NB4 (cell line): Measurements from ENCODE around the gene NOX3.

Experiments used
- CTCF ChIP-seq: IDR thresholded peaks from one replicate; pipeline ENCODE4 v1.5.1; 2012; ENCODE audit warnings: low read depth, low read length
- MAX ChIP-seq: IDR thresholded peaks from 2 replicates; pipeline ENCODE4 v1.6.1; 2011; ENCODE audit warnings: low read depth, low read length
- MYC ChIP-seq: IDR thresholded peaks from 2 replicates; pipeline ENCODE4 v1.6.1; 2011; ENCODE audit warnings: low read depth, low read length
- POLR2A ChIP-seq: IDR thresholded peaks from 2 replicates; pipeline ENCODE4 v1.6.1; 2011; ENCODE audit warnings: mild to moderate bottlenecking; ENCODE audit not compliant: insufficient read length; ENCODE audit errors: extremely low read depth

- TF ChIP-seq CTCF = no peak
- TF ChIP-seq POLR2A = no peak
- no peak for TF ChIP-seq MAX
- no peak for TF ChIP-seq MYC
These were observed 28.2 kb upstream of the NOX3 start for GRCh38 chr6:155483858-155484257.
